RWPE1 (cell line): Measurements from ENCODE around the gene IMMP2L.
A peak's percentile ranks its signal among the peaks of the same experiment; 100 is the strongest.
"Not testable (repeated sequence)": the region's sequence is repeated elsewhere in the genome, so short reads cannot be mapped to it uniquely, and the experiment has no call there.

ENCODE experiments used
- CTCF ChIA-PET: fragments of 350-600 bp; sonication (Branson Sonifier 250); formaldehyde crosslinking; extraction: SDS; loops from one replicate; lab custom pipeline; 2021; lab: Yijun Ruan, JAX
- POLR2A ChIA-PET: fragments of 400-600 bp; formaldehyde crosslinking; extraction: SDS; loops from one replicate; lab custom pipeline; 2020; ENCODE audit warnings: antibody characterized with exemption; ENCODE audit not compliant: low non-redundant PET; lab: Yijun Ruan, JAX
- DNase-seq: peaks from one replicate; pipeline ENCODE4 v3.0.0; 2012; ENCODE audit warnings: low spot score
- H3K27ac ChIP-seq: fragments of 450-650 bp; 2 replicates; pipeline ENCODE4 v1.5.1; 2017
- TF ChIP-seq, protein P1 (sequence below): fragments of 450-650 bp; conservative IDR thresholded peaks from 2 replicates; pipeline ENCODE4 v1.5.1; 2017; ENCODE audit warnings: low read depth, mild to moderate bottlenecking

IMMP2L gene

DNA sequence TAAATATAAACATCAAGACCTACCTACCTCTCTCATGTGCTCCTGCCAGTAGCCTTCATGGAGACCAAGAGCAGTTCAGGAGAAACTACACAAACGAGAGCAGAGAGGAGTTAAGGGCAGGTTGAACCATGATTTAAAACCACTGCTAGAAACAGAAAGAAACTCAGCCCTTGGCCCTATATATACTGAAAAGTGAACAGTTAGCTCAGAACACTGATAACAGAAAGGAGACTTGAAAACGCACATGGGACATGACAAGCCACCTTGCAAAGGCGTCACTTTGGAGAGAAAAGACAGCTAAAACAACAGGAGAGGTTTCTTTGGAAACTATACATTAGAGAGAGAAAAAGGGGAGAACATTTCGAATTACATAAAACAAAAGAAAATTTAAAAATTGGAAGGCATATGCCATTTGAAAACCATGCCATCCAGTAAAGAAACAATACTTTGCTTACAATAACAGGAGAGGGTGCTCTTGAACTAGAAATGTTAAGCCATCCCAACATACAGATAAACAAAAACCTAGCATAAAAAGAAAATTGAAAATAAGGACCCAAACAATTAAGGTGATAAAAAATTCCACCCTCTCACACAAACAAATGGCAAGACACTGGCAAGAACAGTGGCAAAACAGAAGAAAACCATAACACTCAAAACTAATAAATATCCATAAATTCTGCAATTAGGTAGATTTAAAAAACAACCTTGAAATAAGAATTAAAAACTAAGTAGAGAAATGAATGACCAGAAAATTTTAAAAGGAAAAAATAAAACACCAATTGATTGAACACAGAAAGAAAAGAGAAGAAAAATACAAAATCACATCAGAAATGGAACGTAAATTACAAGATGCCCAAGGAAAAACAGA lies 232.7 kb downstream of the IMMP2L start:
- CTCF ChIA-PET = interaction anchor here (0.6 to 0.8 kb wide), 4 partner anchors 150 to 987 kb away, joined by 3 to 6 read pairs (median 3); no protein-coding TSS in a partner anchor
- TF ChIP-seq, protein P1, sequence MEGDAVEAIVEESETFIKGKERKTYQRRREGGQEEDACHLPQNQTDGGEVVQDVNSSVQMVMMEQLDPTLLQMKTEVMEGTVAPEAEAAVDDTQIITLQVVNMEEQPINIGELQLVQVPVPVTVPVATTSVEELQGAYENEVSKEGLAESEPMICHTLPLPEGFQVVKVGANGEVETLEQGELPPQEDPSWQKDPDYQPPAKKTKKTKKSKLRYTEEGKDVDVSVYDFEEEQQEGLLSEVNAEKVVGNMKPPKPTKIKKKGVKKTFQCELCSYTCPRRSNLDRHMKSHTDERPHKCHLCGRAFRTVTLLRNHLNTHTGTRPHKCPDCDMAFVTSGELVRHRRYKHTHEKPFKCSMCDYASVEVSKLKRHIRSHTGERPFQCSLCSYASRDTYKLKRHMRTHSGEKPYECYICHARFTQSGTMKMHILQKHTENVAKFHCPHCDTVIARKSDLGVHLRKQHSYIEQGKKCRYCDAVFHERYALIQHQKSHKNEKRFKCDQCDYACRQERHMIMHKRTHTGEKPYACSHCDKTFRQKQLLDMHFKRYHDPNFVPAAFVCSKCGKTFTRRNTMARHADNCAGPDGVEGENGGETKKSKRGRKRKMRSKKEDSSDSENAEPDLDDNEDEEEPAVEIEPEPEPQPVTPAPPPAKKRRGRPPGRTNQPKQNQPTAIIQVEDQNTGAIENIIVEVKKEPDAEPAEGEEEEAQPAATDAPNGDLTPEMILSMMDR = peak; percentile 11; the same call in 1 of the 2 replicates
- H3K27ac ChIP-seq = no peak overlapping the region
- DNase-seq = peak; percentile 1
- POLR2A ChIA-PET = no interaction called here

DNA sequence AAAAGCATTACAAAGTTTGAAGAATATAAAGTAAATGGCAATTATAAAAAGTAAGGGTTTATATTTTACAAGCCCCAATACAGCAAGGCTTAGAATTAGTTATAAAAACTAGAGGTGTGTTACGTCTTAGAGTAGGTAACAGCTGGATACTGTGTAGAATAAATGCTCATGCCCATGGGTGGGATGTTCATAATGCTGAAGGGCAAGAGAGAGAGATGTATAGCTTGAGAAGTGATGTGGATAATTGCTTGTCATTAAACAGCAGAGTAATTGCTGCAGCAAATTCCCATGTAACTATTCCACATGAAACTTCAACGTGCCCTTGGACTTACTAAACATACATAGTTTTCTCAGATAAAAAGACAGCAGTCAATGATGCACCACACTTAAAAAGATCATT lies 233.8 kb downstream of the IMMP2L start:
- TF ChIP-seq, protein P1 = no peak
- CTCF ChIA-PET = interaction anchor here (0.7 kb wide), 1 partner anchor 408 kb away, joined by 4 read pairs; no protein-coding TSS in a partner anchor
- no peak overlapping the region for H3K27ac ChIP-seq
- POLR2A ChIA-PET = no interaction called here
- DNase-seq = no peak

DNA sequence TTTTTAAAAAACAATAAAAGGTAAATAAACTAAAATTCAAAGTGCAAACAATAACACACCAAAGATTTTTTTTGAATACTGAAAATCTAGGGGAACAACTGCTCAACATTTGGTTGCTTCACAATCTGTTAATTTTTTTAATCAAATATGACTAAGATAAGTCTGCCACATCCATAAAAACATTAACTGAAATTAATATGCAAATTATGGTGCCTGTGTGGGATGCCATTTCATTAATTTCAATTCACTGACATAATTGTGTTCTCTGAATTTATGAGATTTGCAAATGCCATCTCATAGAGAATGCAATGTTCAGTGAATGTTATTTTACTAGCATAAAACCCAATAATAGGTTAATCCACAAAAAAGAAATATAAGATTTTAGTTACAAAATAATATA lies 237.5 kb downstream of the IMMP2L start:
- CTCF ChIA-PET = no interaction called here
- no peak overlapping the region for H3K27ac ChIP-seq
- POLR2A ChIA-PET = no interaction called here
- TF ChIP-seq, protein P1 = no peak
- DNase-seq = no peak

DNA sequence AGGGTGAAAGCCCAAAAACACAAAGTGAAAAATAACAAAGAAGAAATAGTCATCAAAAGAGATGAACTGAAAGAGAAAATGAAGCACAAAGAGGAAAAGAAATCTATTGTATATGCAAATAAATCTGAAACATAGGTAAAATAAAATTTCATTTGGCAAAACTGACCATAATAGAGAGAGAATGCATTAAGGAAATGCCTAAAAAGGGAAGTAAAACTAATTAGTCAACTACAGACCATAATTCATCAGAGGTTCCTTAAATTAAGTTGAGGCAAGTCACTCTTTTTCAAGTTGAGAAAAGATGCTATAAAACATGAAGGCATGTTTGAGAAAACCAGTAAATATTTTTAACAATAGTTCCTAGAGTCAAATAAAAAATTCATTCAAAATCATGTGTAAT lies 238.1 kb downstream of the IMMP2L start:
- POLR2A ChIA-PET = no interaction called here
- CTCF ChIA-PET = no interaction called here
- DNase-seq = no peak
- H3K27ac ChIP-seq = no peak overlapping the region
- TF ChIP-seq, protein P1 = no peak; the same call in 1 of the 2 replicates

DNA sequence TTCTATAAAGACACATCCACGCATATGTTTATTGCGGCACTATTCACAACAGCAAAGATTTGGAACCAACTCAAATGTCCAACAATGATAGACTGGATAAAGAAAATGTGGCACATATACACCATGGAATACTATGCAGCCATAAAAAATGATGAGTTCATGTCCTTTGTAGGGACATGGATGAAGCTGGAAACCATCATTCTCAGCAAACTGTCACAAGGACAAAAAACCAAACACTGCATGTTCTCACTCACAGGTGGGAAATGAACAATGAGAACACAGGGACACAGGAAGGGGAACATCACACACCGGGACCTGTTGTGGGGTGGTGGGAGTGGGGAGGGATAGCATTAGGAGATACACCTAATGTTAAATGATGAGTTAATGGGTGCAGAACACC lies 238.6 kb downstream of the IMMP2L start:
- DNase-seq, POLR2A ChIA-PET, CTCF ChIA-PET, H3K27ac ChIP-seq: not testable (repeated sequence)

DNA sequence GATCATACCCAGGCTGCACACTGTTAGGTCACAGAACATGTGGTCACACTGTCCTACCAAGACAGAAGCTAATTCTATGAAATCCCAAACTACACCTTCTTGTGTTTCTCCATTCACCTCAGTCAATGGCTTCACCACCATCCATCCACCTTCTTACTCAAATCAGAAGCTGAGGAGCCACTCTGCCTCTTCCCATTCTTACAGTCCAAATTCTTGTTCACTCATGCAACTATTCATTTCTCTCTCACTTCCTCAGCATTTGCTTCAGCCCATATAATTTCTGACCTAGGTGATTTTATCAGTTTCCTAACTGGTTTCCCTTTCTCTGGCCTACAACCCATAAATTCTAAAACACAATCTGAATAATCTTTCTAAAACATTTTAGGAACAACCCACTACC lies 242.2 kb downstream of the IMMP2L start:
- TF ChIP-seq, protein P1 = no peak
- no peak overlapping the region for H3K27ac ChIP-seq
- no peak for DNase-seq
- ChIA-PET POLR2A (no interaction called here), CTCF (no interaction called here)

DNA sequence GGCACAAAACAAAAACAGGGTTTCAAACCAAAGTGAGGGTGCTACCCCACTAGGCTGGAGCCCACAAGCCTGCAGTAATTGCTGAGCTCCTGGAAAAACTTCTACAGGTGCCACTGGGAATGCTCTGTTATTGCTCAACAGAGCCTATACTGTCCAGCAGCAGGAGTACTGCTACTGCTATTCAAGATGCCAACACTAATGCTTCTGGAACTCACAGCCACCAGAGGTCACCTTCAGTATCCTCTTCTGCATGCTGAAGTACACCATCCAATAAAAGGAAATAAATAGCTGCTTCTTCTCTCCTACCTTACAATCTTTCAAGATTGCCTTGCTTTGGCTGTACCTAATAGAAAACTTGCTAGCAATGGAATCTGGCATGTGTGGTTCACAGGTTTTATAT lies 249.3 kb downstream of the IMMP2L start:
- H3K27ac ChIP-seq = no peak overlapping the region
- TF ChIP-seq, protein P1 = no peak
- POLR2A ChIA-PET = no interaction called here
- no peak for DNase-seq
- CTCF ChIA-PET = no interaction called here
